ENCODE data around the gene PODXL2.

Gene PODXL2

GRCh38 chr3:127708837-127709236, 79.9 kb downstream of the PODXL2 start:
- H3K79me2 ChIP-seq (ENCODE audit: insufficient read depth, low read depth), result no peaks in the 10 kb centered on the region
- no peak overlapping the region for H3K4me3 ChIP-seq (IDR thresholded peaks at IDR 0.05; ENCODE audit: insufficient read depth, low read depth, low read length)
- H3K36me3 ChIP-seq (ENCODE audit: insufficient read depth), result no peaks in the 10 kb centered on the region
- no peak overlapping the region for H3K9ac ChIP-seq
- no peak overlapping the region for H3K4me2 ChIP-seq
- no peaks in the 10 kb centered on the region for H3K4me1 ChIP-seq (ENCODE audit: low read depth, poor library complexity, severe bottlenecking)
- H3K27me3 ChIP-seq (ENCODE audit: insufficient read depth, low read depth), result no peaks in the 10 kb centered on the region
- no peaks in the 10 kb centered on the region for H4K20me1 ChIP-seq (ENCODE audit: insufficient read depth)
- TF ChIP-seq CTCF (conservative IDR thresholded peaks at IDR 0.05; ENCODE audit: low read depth, low read length), result no peak
- H2AFZ ChIP-seq (ENCODE audit: low read depth), result no peak overlapping the region
- H3K27ac ChIP-seq, result no peak overlapping the region

- no peak for TF ChIP-seq CTCF (conservative IDR thresholded peaks at IDR 0.05; ENCODE audit: low read depth, low read length)
Measured at GRCh38 chr3:127709320-127710060, 80.5 kb downstream of the PODXL2 start.

GRCh38 chr3:127710155-127710941, 81.4 kb downstream of the PODXL2 start:
- H4K20me1 ChIP-seq (ENCODE audit: insufficient read depth), result no peaks in the 10 kb centered on the region
- no peak overlapping the region for H2AFZ ChIP-seq (ENCODE audit: low read depth)
- no peaks in the 10 kb centered on the region for H3K4me1 ChIP-seq (ENCODE audit: low read depth, poor library complexity, severe bottlenecking)
- no peak overlapping the region for H3K4me2 ChIP-seq
- H3K27me3 ChIP-seq (ENCODE audit: insufficient read depth, low read depth), result no peaks in the 10 kb centered on the region
- H3K4me3 ChIP-seq (IDR thresholded peaks at IDR 0.05; ENCODE audit: insufficient read depth, low read depth, low read length), result no peak overlapping the region
- no peak overlapping the region for H3K27ac ChIP-seq
- no peaks in the 10 kb centered on the region for H3K79me2 ChIP-seq (ENCODE audit: insufficient read depth, low read depth)
- no peaks in the 10 kb centered on the region for H3K36me3 ChIP-seq (ENCODE audit: insufficient read depth)
- TF ChIP-seq CTCF (conservative IDR thresholded peaks at IDR 0.05; ENCODE audit: low read depth, low read length), result no peak
- H3K9ac ChIP-seq, result no peak overlapping the region

More at GRCh38 chr3:127709320-127710060, 80.5 kb downstream of the PODXL2 start:
- H2AFZ ChIP-seq (ENCODE audit: low read depth), result no peak overlapping the region
- no peak overlapping the region for H3K4me3 ChIP-seq (IDR thresholded peaks at IDR 0.05; ENCODE audit: insufficient read depth, low read depth, low read length)
- no peaks in the 10 kb centered on the region for H3K36me3 ChIP-seq (ENCODE audit: insufficient read depth)
- H3K27me3 ChIP-seq (ENCODE audit: insufficient read depth, low read depth), result no peaks in the 10 kb centered on the region
- H3K79me2 ChIP-seq (ENCODE audit: insufficient read depth, low read depth), result no peaks in the 10 kb centered on the region
- H4K20me1 ChIP-seq (ENCODE audit: insufficient read depth), result no peaks in the 10 kb centered on the region
- no peak overlapping the region for H3K27ac ChIP-seq
- no peak overlapping the region for H3K9ac ChIP-seq
- no peak overlapping the region for H3K4me2 ChIP-seq
- no peaks in the 10 kb centered on the region for H3K4me1 ChIP-seq (ENCODE audit: low read depth, poor library complexity, severe bottlenecking)

- TF ChIP-seq CTCF (conservative IDR thresholded peaks at IDR 0.05; ENCODE audit: low read depth, low read length), result no peak
- no peak overlapping the region for H3K9ac ChIP-seq
- H3K4me2 ChIP-seq, result no peak overlapping the region
- no peak overlapping the region for H3K4me3 ChIP-seq (IDR thresholded peaks at IDR 0.05; ENCODE audit: insufficient read depth, low read depth, low read length)
- H2AFZ ChIP-seq (ENCODE audit: low read depth), result no peak overlapping the region
- no peaks in the 10 kb centered on the region for H3K27me3 ChIP-seq (ENCODE audit: insufficient read depth, low read depth)
- peaks cover 2% of the 10 kb centered on the region for H3K4me1 ChIP-seq (ENCODE audit: low read depth, poor library complexity, severe bottlenecking)
- no peaks in the 10 kb centered on the region for H4K20me1 ChIP-seq (ENCODE audit: insufficient read depth)
- no peaks in the 10 kb centered on the region for H3K36me3 ChIP-seq (ENCODE audit: insufficient read depth)
- H3K27ac ChIP-seq, result no peak overlapping the region
- H3K79me2 ChIP-seq (ENCODE audit: insufficient read depth, low read depth), result no peaks in the 10 kb centered on the region
Measured at GRCh38 chr3:127711021-127711695, 82.2 kb downstream of the PODXL2 start.
